ENCODE results near the gene PCSK2.

DNA sequence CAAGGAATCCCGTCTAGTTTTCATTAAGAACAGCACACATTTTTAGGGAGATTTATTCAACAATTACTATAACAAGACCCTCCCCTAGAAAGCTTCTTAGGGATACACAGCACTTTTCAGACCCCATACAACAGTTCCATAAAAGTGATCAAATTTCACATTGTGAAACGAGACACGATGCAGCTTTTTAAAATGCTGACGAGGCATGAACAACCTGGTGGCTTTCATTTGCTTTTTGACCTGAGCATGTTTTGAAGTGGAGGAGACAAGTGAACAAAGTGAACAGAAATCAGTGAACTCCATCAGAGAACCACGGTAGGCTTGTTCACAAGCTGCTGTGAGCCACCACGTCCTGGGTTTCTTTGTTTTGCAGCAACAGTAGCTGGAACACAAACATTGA is 112.2 kb downstream of the PCSK2 start:
- TF ChIP-seq POLR2A (IDR thresholded peaks at IDR 0.05; ENCODE audit: low read depth, low read length): no peak
- TF ChIP-seq TAF1 (IDR thresholded peaks at IDR 0.05; ENCODE audit: low read depth, low read length): no peak
- TF ChIP-seq POLR2AphosphoS5 (IDR thresholded peaks at IDR 0.05; ENCODE audit: low read depth, low read length): no peak

All from GM12891 (cell line).